Activated T-cell treated with anti-CD3 and anti-CD28 coated beads, Interleukin-2, amount 50 U/mL, for 4 hours (primary cell): ENCODE measurements around the gene TESPA1. TPM values are rescaled to one million over a fixed set of nuclear protein-coding genes. Genes with fewer than 3 reads are reported as not detected.

ENCODE experiments used
- ATAC-seq, 2 donors: fragments of 200-7000 bp; cut with Tn5 transposase; one replicate each; pipeline ENCODE4 v1.10.0; 2021
- DNase-seq: peaks from one replicate; pipeline ENCODE4 v3.0.0-alpha.2; 2020
- H3K27me3 Mint-ChIP-seq: one replicate; pipeline ENCODE4 v1.8.0; 2021; ENCODE audit warnings: low read depth, mixed read lengths
- H3K36me3 Mint-ChIP-seq: one replicate; pipeline ENCODE4 v1.8.0; 2022; ENCODE audit warnings: mixed read lengths; ENCODE audit not compliant: insufficient read depth
- H3K4me1 Mint-ChIP-seq: one replicate; pipeline ENCODE4 v1.8.0; 2021; ENCODE audit warnings: low read depth, mixed read lengths
- H3K4me3 Mint-ChIP-seq: one replicate; pipeline ENCODE4 v1.8.0; 2021; ENCODE audit warnings: mild to moderate bottlenecking, moderate library complexity, mixed read lengths
- H3K9me3 Mint-ChIP-seq: one replicate; pipeline ENCODE4 v1.8.0; 2021; ENCODE audit warnings: mixed read lengths
- total RNA-seq, 3 donors: library from RNA; stranded (reverse); gene quantifications; one replicate each; pipeline ENCODE4 v1.2.1, GENCODE V29; 2021

The TESPA1 gene
- total RNA-seq, 3 donors from 2014 or later = 89.6 to 102 (median 94.8) TPM

DNA sequence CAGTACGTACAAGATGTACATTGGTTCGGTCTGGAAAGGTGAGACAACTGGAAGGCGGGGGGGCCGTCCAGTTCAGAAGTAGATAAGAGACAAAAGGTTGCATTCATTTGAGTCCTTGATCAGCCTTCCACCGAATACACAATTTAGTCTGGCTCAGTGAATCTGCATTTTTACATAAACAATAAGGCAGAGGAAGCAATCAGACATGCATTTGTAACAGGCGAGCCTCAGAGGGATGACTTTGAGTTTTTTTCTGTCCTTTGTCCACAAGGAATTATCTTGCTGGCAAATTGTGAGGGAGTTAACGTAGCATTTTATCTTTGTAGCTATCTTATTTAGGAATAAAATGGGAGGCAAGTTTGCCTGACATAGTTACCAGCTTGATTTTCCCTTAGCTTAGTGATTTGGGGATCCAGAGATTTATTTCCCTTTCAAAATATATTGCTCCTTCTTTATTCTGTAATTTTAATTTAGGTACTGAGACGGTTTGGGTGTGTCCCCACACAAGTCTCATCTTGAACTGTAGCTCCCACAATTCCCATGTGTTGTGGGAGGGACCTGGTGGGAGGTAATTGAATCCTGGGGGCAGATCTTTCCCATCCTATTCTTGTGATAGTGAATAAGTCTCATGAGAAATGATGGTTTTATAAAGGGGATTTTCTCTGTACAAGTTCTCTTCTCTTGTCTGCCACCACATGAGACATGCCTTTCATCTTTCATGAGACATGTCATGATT is 59.4 kb downstream of the TESPA1 start:
- DNase-seq (no peak), ATAC-seq (no peak)
- peaks cover 8% of the 10 kb centered on the region for H3K4me1 Mint-ChIP-seq
- no peaks in the 10 kb centered on the region for H3K27me3 Mint-ChIP-seq
- H3K4me3 Mint-ChIP-seq = no peak overlapping the region
- peaks cover 10% of the 10 kb centered on the region for H3K9me3 Mint-ChIP-seq
- H3K36me3 Mint-ChIP-seq = peaks cover 15% of the 10 kb centered on the region

DNA sequence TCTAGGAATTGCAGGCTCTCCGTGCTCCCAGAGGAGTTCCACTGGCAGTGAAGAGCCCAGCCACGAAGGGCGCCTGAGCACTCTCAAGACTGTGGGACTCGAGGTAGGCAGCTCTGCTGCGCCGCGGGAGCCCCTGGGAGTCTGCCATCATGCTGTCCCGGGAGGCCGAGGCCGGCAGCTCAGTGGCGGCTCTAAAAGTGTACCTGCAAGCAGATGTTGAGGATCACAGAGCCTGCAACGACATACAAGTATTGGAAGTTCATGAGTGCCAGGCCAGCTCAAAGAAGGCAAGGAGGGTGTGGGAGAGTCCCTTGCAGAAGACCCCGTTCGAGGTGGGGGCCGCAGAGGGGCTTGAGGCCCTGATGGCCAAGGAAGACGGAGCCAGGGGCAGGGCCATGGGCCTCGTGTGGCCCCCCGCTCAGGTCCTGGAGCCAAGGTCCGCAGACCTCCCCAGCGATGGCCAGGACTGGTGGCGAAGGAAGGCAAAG is 67.5 kb downstream of the TESPA1 start:
- ATAC-seq = no peak
- H3K4me3 Mint-ChIP-seq = no peak overlapping the region

More for the DNA sequence above, 67.5 kb downstream of the TESPA1 start:
- peaks cover 6% of the 10 kb centered on the region for H3K9me3 Mint-ChIP-seq
- H3K27me3 Mint-ChIP-seq = no peaks in the 10 kb centered on the region
- peaks cover 3% of the 10 kb centered on the region for H3K36me3 Mint-ChIP-seq
- no peak for DNase-seq
- no peaks in the 10 kb centered on the region for H3K4me1 Mint-ChIP-seq

Other genes starting within 250 kb of the TESPA1 start
- 1 to 10 TPM in 1 of 3 donors, under 1 TPM in 1, not detected in 1; 0.63 to 1.2 TPM for gene MUCL1, start 130.2 kb downstream of the TESPA1 start, total RNA-seq
- gene NEUROD4, start 35.2 kb upstream of the TESPA1 start, total RNA-seq = not detected
- not detected for gene OR9K2, start 141.6 kb upstream of the TESPA1 start, total RNA-seq
- not detected for gene OR10A7, start 236.3 kb upstream of the TESPA1 start, total RNA-seq